ENCODE results near the gene NPHS1.

The NPHS1 gene

DNA sequence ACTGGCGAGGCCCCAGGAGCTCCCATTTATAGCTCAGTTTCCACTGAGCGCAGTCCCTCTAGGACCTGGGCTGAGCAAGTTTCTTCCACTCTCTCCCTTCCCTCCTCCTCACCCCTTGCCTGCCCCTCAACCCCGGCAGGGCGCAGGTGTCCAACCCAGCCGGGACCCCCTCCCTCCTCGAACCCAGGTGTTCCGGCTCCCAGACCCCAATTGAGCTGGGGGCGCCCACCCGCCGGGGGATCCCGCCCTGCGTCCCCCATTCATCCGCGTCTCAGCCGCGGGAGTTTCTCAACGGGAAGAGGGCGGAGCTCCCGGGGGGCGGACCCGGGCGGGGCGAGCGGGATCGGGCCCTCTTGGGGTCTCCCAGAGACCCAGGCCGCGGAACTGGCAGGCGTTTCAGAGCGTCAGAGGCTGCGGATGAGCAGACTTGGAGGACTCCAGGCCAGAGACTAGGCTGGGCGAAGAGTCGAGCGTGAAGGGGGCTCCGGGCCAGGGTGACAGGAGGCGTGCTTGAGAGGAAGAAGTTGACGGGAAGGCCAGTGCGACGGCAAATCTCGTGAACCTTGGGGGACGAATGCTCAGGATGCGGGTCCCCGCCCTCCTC, 4.3 kb upstream of the NPHS1 start, which contains the start of gene KIRREL2:
Gene KIRREL2 (plus strand): TSS at position 366 of the 604 bp plus-strand sequence. CDS start 209 bp downstream, at position 575.
- TF ChIP-seq ZFX (IDR thresholded peaks at IDR 0.05): no peak
- TF ChIP-seq, protein P1, sequence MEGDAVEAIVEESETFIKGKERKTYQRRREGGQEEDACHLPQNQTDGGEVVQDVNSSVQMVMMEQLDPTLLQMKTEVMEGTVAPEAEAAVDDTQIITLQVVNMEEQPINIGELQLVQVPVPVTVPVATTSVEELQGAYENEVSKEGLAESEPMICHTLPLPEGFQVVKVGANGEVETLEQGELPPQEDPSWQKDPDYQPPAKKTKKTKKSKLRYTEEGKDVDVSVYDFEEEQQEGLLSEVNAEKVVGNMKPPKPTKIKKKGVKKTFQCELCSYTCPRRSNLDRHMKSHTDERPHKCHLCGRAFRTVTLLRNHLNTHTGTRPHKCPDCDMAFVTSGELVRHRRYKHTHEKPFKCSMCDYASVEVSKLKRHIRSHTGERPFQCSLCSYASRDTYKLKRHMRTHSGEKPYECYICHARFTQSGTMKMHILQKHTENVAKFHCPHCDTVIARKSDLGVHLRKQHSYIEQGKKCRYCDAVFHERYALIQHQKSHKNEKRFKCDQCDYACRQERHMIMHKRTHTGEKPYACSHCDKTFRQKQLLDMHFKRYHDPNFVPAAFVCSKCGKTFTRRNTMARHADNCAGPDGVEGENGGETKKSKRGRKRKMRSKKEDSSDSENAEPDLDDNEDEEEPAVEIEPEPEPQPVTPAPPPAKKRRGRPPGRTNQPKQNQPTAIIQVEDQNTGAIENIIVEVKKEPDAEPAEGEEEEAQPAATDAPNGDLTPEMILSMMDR (conservative IDR thresholded peaks at IDR 0.05): no peak
- H3K27ac ChIP-seq: no peak within 1 kb of the TSS

GRCh38 chr19:35853038-35853756, 893 bp upstream of the NPHS1 start:
- no peak for TF ChIP-seq ZFX (IDR thresholded peaks at IDR 0.05)
- TF ChIP-seq, protein P1 (conservative IDR thresholded peaks at IDR 0.05): no peak
- no peak overlapping the region for H3K27ac ChIP-seq

DNA sequence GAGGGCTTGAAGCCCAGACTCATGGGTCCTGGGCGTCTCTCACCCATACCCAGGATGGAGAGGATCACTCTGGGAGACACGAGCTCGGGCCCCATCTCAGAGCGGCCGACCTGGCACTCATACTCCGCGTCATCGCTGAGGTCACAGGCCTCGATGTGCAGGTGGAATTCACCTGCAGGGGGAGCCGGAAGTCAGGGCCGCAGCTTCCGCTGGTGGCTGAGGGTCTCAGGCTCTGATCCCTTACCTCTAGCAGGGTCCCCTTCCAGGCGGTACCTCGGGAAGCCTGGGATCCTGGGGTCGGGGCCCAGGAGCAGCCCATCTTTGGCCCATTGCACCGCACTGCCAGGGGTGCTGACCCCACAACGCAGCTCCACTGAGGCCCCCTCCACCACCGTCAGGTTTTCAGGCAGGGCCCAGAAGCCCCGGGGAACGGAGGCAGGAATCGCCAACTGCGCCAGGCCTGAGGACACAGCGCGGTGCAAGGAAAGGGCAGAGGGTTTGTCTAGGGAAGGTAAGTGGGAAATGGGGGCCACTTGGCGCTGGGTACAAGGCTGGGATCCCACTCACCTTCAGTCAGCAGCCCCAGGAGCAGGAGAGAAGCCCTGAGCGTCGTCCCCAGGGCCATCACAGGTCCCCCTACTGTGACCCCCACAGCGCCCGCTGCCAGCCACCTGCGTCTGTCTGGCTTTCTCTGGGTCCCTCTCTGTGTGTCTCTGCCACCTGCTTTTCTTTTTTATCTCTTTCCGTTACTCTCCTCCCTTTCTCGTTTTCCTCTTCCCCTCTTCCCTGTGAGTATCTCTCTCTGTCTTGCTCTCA, 883 bp downstream of the NPHS1 start:
- TF ChIP-seq ZFX (IDR thresholded peaks at IDR 0.05): no peak
- TF ChIP-seq, protein P1 (conservative IDR thresholded peaks at IDR 0.05): no peak
- H3K27ac ChIP-seq: no peak overlapping the region

GRCh38 chr19:35848919-35849505, 3.3 kb downstream of the NPHS1 start:
- no peak overlapping the region for H3K27ac ChIP-seq
- TF ChIP-seq, protein P1 (conservative IDR thresholded peaks at IDR 0.05): no peak
- no peak for TF ChIP-seq ZFX (IDR thresholded peaks at IDR 0.05)

DNA sequence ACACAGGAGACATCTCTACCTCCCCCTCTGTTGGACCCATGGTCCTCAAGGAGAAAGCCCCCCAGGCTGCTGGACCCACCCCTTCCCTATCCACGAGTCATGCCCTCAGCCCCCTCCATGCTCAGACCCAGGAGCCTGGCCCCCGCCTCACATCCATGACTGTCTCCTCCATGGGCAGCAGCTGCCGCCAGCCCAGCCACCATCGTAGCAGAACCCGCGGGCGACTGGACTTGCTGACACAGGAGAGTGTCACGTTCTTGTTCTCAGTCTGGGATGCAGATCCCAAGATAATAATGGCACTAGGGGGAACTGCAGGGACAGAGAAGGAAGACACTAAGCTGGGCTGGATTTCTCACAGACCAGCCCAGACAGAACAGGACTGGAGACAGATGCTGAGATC, 3.8 kb downstream of the NPHS1 start:
- no peak for TF ChIP-seq ZFX (IDR thresholded peaks at IDR 0.05)
- TF ChIP-seq, protein P1 (conservative IDR thresholded peaks at IDR 0.05): no peak
- no peak overlapping the region for H3K27ac ChIP-seq

GRCh38 chr19:35847911-35848310, 4.4 kb downstream of the NPHS1 start:
- H3K27ac ChIP-seq: no peak overlapping the region
- TF ChIP-seq, protein P1 (conservative IDR thresholded peaks at IDR 0.05): no peak
- TF ChIP-seq ZFX (IDR thresholded peaks at IDR 0.05): no peak

Data from C4-2B (cell line).